HG03159 (cell line): ENCODE data around the gene SUCO.

Source experiments
- ATAC-seq: cut with Tn5 transposase; IDR thresholded peaks from one replicate; pipeline ENCODE4 v1.9.1; 2021; ENCODE audit warnings: mild to moderate bottlenecking, moderate library complexity; ENCODE audit not compliant: unreplicated experiment

Gene SUCO

DNA sequence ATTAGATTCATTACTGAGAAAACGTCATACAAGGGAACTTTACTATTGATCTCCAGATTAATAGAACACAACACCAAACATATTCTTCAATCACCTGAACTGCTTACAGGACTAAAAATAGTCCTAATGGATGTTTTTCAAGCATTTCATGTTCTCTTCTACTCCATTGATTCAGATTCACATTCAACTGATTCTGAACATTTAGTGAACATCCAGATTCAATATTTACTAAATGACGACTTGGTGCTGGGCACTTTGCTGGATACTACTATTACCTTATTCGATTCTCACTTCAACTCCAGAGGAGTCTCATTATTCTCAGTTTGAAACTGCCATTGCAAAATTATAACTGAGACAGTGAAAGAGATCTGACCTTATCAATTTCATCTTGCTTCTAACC is 18.8 kb upstream of the SUCO start:
- ATAC-seq, result no peak

- no peak for ATAC-seq
Measured at GRCh38 chr1:172515436-172515835, 17.5 kb upstream of the SUCO start.

DNA sequence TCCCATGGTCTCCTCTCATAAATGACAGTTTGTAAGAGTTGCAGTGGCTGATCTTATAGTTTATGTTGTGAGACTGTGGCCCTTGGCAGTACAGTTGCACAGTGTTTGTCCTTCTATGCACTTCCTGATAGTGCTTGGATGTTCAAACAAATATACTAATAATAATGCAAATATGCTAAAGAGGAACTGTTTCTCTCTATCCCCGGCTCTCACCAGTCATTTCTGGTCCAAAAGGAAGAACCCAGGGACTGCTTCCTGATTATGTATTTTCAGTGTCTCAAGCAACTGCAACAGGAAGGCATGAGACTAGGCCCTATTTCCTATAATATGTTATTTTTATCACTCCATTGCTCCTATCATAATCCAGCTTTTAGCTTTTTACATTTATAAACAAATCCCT is 17.0 kb upstream of the SUCO start:
- ATAC-seq, result no peak

DNA sequence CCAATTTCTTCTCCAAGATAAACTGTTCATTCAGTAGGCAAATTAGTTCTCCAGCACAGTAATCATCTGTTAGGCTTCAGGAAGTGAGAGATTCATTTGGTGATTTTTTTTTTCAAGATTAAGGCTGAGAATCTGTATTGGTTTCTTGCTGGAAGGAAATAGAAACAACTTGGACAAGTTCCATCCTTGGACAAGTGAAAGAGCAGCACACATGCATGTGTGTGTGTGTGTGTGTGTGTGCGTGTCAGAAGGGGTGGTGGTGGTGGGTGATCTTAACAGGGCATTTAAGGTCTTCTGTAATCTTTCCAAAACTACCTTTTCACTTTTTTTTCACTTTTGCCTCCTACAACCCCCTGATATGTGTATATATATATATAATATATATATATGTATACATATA is 15.9 kb upstream of the SUCO start:
- ATAC-seq, result no peak

- no peak for ATAC-seq
Measured at GRCh38 chr1:172517545-172517944, 15.4 kb upstream of the SUCO start.

DNA sequence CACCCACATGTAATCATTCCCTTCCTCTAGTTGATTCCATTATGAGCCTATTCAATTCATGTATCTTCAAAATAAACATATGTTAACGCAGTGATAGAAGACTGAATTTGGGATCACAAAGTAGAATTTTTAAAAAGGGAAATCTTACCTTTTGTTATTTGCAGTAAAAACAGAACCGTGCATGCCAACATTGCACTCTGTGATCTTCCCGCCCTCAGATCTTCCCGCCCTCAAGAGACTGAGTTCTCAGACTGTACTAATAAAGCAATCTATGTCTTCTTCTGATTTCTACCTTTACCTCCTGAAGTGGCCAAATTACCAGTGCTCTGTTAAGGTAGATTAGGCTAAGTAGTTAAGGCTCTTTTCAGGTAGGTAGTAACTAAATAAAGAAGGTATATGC is 3.6 kb upstream of the SUCO start:
- no peak for ATAC-seq

- ATAC-seq, result no peak
Measured at GRCh38 chr1:172530000-172530399, 3.0 kb upstream of the SUCO start.

DNA sequence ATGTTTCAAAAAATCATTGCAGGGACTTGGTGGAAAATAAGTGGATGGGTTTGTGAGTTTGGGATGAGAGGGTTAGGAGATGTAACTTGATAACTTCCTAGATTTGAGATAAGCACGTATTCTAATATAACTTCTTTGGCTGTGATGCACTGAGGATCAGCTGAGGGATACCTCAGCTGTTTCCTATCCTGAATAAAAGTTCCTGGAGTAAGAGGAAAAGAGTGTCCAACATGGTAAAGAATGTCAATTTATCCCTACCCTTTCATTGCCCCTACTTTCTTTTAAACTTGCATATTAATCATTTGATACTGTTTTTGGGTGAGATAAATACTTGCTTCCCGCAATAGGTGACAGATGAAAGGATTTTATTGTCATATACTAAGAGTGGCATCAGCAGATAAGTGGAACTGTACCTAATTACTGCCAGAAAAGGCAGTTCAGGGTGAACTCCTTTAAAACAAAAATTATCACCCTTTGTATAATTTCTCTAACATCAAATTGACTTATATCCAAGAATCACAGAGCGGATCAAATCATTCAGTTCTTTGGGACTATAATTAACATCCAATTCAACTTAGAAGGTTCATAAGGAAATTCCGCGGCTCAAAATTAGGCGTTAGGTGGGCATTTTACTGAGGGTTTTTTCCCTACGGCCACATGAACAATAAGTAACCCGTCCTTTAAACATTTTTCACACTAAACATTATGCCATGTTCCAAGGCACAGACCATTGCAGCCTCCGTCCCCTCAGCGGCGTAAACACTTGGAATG is 1.4 kb upstream of the SUCO start:
- no peak for ATAC-seq

GRCh38 chr1:172532183-172532699 is 709 bp upstream of the SUCO start:
- ATAC-seq, result peak; percentile 68

DNA sequence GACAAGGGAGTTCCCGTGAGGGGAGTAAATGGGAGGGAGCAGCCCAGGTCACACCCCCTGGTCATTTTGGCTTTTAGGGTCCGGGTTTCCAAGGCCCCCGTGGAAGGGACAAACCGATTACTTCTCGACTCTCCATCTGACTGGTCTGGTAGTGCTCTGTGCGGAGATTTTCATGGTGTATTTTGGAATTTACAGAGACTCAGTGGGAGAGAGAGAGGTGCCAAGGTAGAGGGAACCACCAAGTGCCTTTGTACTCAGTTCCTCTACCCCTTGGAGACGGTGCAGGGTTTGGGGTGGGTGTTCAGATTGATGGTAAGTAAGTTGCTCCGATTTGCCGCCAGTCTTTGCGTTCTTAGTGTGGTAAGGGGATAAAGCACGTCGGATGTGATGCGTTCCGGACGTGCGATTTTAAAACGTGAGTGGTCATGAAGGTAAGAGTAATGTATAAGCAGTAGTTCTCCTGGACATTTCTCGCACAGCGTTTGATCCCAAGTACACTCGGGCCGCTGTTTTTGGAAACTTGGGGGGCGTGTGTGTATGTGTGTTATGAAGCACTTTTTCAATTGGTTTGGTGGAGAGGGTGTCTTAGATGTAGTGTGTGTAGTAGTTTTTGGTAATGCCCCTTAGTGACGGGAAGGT is 682 bp downstream of the SUCO start:
- ATAC-seq, result peak; percentile 23

DNA sequence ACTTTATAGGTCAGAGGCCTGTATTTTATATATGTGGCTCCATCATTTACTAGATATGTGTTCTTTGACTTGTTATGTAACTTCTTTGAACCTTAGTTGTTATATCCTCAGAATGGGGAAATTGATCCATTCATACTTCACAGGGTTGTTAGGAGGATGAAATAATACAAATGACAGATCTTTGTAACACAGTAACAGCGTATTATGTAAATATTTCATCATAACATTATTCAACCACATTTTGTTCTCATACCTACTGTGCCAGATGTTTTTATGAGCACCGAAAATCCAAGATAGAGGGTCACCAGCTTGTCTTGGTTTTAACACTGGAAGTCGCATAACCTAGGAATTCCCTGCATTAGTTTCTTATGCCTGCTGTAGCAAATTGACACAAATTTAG is 3.3 kb downstream of the SUCO start:
- no peak for ATAC-seq

- no peak for ATAC-seq
Measured at GRCh38 chr1:172537366-172537765, 4.4 kb downstream of the SUCO start.

DNA sequence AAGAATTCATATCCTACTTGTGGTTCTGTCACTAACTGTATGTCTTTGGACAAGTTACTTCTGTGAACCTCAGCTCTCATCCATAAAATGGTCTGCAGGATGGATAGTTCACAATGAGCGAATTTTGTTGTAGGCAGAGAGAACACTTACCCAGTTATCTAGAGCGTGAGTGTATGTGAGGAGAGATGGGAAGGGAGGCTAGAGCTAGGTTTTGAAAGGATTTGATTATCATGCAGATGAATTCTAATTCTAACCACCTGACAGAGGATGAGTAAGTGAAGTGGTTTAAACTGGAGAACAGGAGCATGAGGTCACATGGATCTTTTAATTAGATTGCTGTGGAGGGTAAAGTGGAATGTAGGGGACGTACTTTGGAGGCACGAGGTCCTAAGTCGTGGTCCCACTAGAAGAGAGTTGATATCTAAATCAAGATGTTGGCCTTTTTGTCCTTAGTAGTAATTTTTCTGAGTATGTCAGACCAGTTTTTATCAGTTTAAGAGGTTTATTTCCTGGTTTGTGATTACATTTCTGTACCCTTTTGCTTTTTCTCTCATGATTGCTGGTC is 5.0 kb downstream of the SUCO start:
- ATAC-seq, result no peak

DNA sequence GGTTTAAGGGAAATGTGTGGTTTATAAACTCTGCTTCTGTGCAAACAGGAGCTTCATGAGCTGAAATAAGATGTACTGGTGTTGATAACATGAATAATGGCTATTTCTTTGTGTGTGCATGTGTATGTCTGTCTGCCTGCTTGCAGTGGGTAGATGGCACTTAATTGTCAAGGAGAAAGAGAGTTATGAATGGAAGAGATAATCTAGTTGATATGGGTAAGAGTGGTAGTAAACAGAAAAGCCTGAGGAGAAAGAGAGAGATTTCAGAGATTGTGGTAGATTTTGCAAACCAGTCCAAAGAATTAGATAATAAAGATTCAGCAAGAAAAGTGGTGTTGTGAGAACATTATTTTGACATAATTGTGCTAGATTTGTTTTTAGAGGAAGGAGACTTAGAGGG is 7.7 kb downstream of the SUCO start:
- no peak for ATAC-seq

- ATAC-seq, result no peak
Measured at GRCh38 chr1:172544481-172545104, 11.6 kb downstream of the SUCO start.

DNA sequence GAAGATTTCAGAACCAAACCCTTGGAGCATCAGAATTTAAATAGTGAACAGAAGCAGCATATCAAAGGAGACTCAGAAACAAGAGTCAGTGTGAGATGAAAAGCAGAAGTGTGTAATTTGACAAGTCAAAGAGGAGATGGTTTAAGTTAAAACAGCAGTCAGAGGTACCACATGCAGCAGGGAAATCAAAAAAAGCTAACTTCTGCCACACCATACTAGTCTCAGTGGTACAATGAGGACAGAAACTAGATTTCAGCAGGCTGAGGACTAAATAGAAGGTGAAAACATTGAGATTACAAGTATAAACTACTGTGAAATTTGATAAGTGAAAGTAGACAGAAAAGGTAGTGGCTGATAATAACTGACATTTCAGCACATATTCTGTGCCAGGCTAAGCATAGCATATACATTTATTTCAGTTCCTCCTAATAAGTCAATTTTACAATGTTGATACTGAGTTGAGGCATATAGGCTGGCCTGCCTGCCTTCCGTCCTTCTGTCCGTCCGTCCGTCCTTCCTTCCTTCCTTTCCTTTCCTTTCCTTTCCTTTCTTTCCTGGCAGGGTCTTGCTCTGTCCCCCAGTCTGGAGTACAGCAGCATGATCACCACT is 12.6 kb downstream of the SUCO start:
- ATAC-seq, result peak; percentile 87

- ATAC-seq, result no peak
Measured at GRCh38 chr1:172547071-172547470, 14.1 kb downstream of the SUCO start.

DNA sequence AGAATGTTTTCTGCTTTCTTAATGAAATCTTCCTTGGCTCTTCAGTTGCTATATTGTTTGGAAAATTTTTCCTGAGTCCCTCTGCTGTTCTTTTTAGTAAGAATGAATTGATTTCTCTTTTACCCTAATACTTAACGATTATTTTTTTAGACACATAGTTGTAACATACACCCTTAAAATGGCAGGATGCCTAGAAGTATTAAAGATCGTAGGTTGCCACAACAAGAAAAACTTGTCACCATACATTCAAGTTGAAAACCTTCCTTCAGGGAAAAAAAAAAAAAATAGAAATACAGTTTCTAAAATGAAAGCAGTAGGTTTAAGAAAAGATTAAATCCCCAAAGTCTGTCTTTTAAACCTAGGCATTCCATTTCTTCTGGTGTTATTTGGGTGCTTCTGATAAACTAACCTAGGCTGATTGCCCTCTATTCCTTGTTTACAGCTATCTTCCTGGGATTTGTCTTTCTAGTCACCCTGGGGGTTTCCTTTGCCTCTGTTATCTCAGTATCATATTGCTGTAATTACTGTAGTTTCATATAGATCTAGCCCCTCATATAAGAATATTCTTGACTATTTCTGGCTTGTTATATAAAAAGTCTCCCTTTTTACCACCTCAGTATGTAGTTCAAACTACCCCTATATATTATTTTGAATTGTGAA is 16.8 kb downstream of the SUCO start:
- no peak for ATAC-seq

GRCh38 chr1:172551279-172551678 is 18.3 kb downstream of the SUCO start:
- ATAC-seq, result no peak

GRCh38 chr1:172554915-172555314 is 22.0 kb downstream of the SUCO start:
- no peak for ATAC-seq

DNA sequence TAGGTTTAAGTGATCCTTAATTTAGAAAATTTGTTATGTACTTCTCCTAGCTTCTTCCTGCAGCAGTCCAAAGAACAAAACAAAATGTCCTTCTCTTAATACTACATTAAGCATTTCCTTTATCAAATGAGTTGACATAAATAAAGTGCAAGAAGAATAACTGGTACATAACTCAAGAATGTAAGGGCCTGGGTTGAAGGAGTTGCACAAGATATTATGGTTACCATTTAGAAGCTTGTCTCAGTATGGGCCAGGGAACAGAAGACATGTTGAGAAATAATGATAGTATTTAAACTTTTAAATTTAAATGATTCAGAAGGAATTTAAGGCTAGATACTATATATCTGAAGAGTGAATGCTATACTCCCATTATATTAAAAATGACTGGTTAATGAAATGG is 23.5 kb downstream of the SUCO start:
- ATAC-seq, result no peak
